Measurements from ENCODE around the gene PACS1. TPM values are rescaled to one million over a fixed set of nuclear protein-coding genes. Genes with fewer than 3 reads are reported as not detected.

PACS1 gene
- total RNA-seq, 2 experiments from 2014 or later = 77.8 to 80.7 TPM

GRCh38 chr11:66292543-66293332 lies 222.7 kb downstream of the PACS1 start:
- Mint-ChIP-seq H3K27me3 (ENCODE audit: low read depth) (peaks cover 18% of the 10 kb centered on the region), H3K27ac (no peak overlapping the region), H3K9me3 (no peaks in the 10 kb centered on the region), H3K4me1 (ENCODE audit: low read depth) (peaks cover 29% of the 10 kb centered on the region), H3K4me3 (peak overlapping the region; percentile 40), H3K36me3 (ENCODE audit: low read depth) (no peaks in the 10 kb centered on the region)
- intact Hi-C loops (cut with micrococcal nuclease) = no loop called here
- no peak for DNase-seq
- CTCF ChIA-PET = no interaction called here

- H3K4me1 Mint-ChIP-seq (ENCODE audit: low read depth) = peaks cover 24% of the 10 kb centered on the region
- H3K4me3 Mint-ChIP-seq = no peak overlapping the region
- no peak for DNase-seq
- no peaks in the 10 kb centered on the region for H3K9me3 Mint-ChIP-seq
- intact Hi-C loops (cut with micrococcal nuclease) = no loop called here
- CTCF ChIA-PET = interaction anchor here (1.2 kb wide), 1 partner anchor 18 kb away, joined by 3 read pairs; no protein-coding TSS in a partner anchor
- H3K36me3 Mint-ChIP-seq (ENCODE audit: low read depth) = no peaks in the 10 kb centered on the region
- no peak overlapping the region for H3K27ac Mint-ChIP-seq
- H3K27me3 Mint-ChIP-seq (ENCODE audit: low read depth) = peaks cover 18% of the 10 kb centered on the region
These were observed 223.3 kb downstream of the PACS1 start for GRCh38 chr11:66293352-66293751.

GRCh38 chr11:66293777-66294625 lies 223.9 kb downstream of the PACS1 start:
- no peak for DNase-seq
- intact Hi-C loops (cut with micrococcal nuclease) = no loop called here
- no peak overlapping the region for H3K27ac Mint-ChIP-seq
- peaks cover 23% of the 10 kb centered on the region for H3K4me1 Mint-ChIP-seq (ENCODE audit: low read depth)
- H3K27me3 Mint-ChIP-seq (ENCODE audit: low read depth) = peaks cover 18% of the 10 kb centered on the region
- no peaks in the 10 kb centered on the region for H3K36me3 Mint-ChIP-seq (ENCODE audit: low read depth)
- CTCF ChIA-PET = interaction anchor here (1.2 kb wide), 1 partner anchor 18 kb away, joined by 3 read pairs; no protein-coding TSS in a partner anchor
- no peaks in the 10 kb centered on the region for H3K9me3 Mint-ChIP-seq
- H3K4me3 Mint-ChIP-seq = no peak overlapping the region

Other genes with a start within 250 kb of the PACS1 start
- gene SNX32, start 236.3 kb upstream of the PACS1 start, total RNA-seq = 1 to 10 TPM; 1.5 to 2.0 TPM
- 1,000 to 10,000 TPM; 1,043 to 1,085 TPM for gene CFL1, start 212.1 kb upstream of the PACS1 start, total RNA-seq
- 10 to 100 TPM; 51.4 to 54.7 TPM for gene MUS81, start 209.8 kb upstream of the PACS1 start, total RNA-seq
- 10 to 100 TPM; 10.1 to 11.5 TPM for gene EFEMP2, start 197.5 kb upstream of the PACS1 start, total RNA-seq
- gene CTSW, start 190.4 kb upstream of the PACS1 start, total RNA-seq = under 1 TPM; 0.91 to 0.95 TPM
- 10 to 100 TPM; 83.1 to 86.6 TPM for gene FIBP, start 181.8 kb upstream of the PACS1 start, total RNA-seq
- 10 to 100 TPM; 27.6 to 29.0 TPM for gene CCDC85B, start 179.6 kb upstream of the PACS1 start, total RNA-seq
- 1 to 10 TPM; 8.2 TPM for gene FOSL1, start 169.9 kb upstream of the PACS1 start, total RNA-seq
- 10 to 100 TPM; 20.0 to 21.9 TPM for gene C11orf68, start 151.2 kb upstream of the PACS1 start, total RNA-seq
- gene DRAP1, start 150.8 kb upstream of the PACS1 start, total RNA-seq = 100 to 1,000 TPM; 117 to 134 TPM
- gene TSGA10IP, start 124.8 kb upstream of the PACS1 start, total RNA-seq = not detected
- 10 to 100 TPM; 50.1 to 59.9 TPM for gene SART1, start 108.5 kb upstream of the PACS1 start, total RNA-seq
- 10 to 100 TPM; 31.2 to 31.7 TPM for gene EIF1AD, start 68.1 kb upstream of the PACS1 start, total RNA-seq
- 100 to 1,000 TPM; 347 to 369 TPM for gene BANF1, start 67.8 kb upstream of the PACS1 start, total RNA-seq
- gene CST6, start 58.3 kb upstream of the PACS1 start, total RNA-seq = not detected
- not detected for gene CATSPER1, start 43.8 kb upstream of the PACS1 start, total RNA-seq
- under 1 TPM in 1 of 2 experiments, not detected in 1; 0.17 TPM for gene GAL3ST3, start 21.1 kb upstream of the PACS1 start, total RNA-seq
- 100 to 1,000 TPM; 319 to 321 TPM for gene SF3B2, start 17.9 kb upstream of the PACS1 start, total RNA-seq
- 10 to 100 TPM; 36.9 to 41.7 TPM for gene KLC2, start 187.4 kb downstream of the PACS1 start, total RNA-seq
- 100 to 1,000 TPM; 112 to 115 TPM for gene RAB1B, start 198.4 kb downstream of the PACS1 start, total RNA-seq
- gene CNIH2, start 207.9 kb downstream of the PACS1 start, total RNA-seq = 1 to 10 TPM; 1.2 to 1.6 TPM
- gene YIF1A, start 218.9 kb downstream of the PACS1 start, total RNA-seq = 10 to 100 TPM; 45.9 to 49.7 TPM
- not detected for gene TMEM151A, start 221.6 kb downstream of the PACS1 start, total RNA-seq
- under 1 TPM; 0.15 to 0.26 TPM for gene CD248, start 246.8 kb downstream of the PACS1 start, total RNA-seq

Measured in activated naive CD4-positive, alpha-beta T cell treated with anti-CD3 and anti-CD28 coated beads for 36 hours (primary cell).